ENCODE data around the gene THBS2. TPM values are rescaled to one million over a fixed set of nuclear protein-coding genes. Genes with fewer than 3 reads are reported as not detected.

THBS2 gene
- total RNA-seq, 2 donors from 2014 or later, result 673 to 817 TPM

DNA sequence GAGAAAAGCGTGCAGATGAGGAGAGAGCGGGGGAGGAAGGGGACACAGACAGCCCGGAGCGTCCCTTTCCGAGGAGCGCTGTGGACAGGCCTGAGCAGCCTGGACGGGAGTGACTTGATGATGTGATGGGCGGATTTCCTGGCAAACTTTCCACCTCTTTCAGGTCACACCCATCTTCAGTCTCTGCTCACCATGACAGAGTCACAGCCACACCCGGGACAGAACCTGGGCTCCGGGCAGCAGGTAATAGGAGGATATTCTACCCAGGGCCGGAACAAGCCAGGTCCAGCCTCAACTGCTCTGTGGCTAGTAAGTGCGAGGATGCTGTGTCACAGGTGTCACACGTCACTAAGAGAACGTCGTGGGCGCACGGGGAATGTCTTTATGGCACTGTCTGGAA, 84.3 kb downstream of the THBS2 start:
- Histone ChIP-seq H3K4me3 (no peak overlapping the region), H3K36me3 (no peaks in the 10 kb centered on the region), H3K27me3 (replicated peaks; ENCODE audit: insufficient read depth) (no peaks in the 10 kb centered on the region), H3K27ac (peak overlapping the region; percentile 93 to 96), H3K9me3 (no peaks in the 10 kb centered on the region), H3K4me1 (ENCODE audit: control insufficient read depth in 1 of 2, low read depth in 2 of 2) (peaks cover 41 to 94% of the 10 kb centered on the region in 2 donors)
- DNase-seq (ENCODE audit: low spot score) (no peak), ATAC-seq (ENCODE audit: insufficient number of reproducible peaks, low FRiP score, low read depth) (no peak)
- TF ChIP-seq, protein P1, sequence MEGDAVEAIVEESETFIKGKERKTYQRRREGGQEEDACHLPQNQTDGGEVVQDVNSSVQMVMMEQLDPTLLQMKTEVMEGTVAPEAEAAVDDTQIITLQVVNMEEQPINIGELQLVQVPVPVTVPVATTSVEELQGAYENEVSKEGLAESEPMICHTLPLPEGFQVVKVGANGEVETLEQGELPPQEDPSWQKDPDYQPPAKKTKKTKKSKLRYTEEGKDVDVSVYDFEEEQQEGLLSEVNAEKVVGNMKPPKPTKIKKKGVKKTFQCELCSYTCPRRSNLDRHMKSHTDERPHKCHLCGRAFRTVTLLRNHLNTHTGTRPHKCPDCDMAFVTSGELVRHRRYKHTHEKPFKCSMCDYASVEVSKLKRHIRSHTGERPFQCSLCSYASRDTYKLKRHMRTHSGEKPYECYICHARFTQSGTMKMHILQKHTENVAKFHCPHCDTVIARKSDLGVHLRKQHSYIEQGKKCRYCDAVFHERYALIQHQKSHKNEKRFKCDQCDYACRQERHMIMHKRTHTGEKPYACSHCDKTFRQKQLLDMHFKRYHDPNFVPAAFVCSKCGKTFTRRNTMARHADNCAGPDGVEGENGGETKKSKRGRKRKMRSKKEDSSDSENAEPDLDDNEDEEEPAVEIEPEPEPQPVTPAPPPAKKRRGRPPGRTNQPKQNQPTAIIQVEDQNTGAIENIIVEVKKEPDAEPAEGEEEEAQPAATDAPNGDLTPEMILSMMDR (IDR thresholded peaks at IDR 0.05), result no peak

DNA sequence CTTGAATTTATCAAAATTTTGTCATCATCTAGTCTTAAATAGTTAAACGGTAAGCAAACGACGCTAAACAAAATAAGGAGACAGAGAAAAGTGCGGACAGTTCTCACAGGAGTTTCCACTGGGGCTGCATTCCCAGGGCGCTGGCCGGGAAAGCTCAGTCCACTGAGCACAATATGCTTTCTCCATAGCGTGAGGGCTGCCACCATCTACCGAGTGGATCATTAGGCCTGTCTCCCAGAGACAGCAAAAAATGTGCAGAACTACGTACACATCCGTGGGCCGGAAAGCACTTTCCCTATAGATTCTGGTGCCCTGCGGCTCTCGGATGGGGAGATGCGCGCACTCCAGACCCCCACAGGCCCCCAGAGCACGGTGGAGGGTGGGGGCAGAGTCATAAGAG, 84.9 kb downstream of the THBS2 start:
- H3K4me3 ChIP-seq, result peak overlapping the region; percentile 48
- peak overlapping the region; percentile 93 to 96 for H3K27ac ChIP-seq
- TF ChIP-seq, protein P1 (IDR thresholded peaks at IDR 0.05), result no peak
- ATAC-seq (ENCODE audit: insufficient number of reproducible peaks, low FRiP score, low read depth), result no peak
- peaks cover 37 to 96% of the 10 kb centered on the region in 2 donors for H3K4me1 ChIP-seq (ENCODE audit: control insufficient read depth in 1 of 2, low read depth in 2 of 2)
- no peaks in the 10 kb centered on the region for H3K27me3 ChIP-seq (replicated peaks; ENCODE audit: insufficient read depth)
- DNase-seq (ENCODE audit: low spot score), result no peak
- no peaks in the 10 kb centered on the region for H3K9me3 ChIP-seq
- no peaks in the 10 kb centered on the region for H3K36me3 ChIP-seq

DNA sequence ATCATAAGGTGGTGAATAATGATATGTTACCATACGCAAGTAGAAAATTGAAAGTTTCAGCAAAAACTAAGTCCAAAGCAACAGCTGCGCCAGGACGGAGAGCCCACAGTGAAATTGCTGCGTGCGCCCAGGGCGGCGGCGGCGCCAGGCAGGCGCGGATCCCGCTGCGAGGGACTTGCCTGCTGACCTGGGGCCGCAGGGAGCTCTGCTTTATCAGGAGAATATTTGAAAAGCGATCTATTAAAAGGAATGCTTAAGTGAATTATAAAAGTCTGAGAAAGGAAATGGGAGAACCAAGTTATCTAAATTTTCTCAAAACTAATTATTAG, 85.4 kb downstream of the THBS2 start:
- ATAC-seq (ENCODE audit: insufficient number of reproducible peaks, low FRiP score, low read depth), result peak; percentile 14
- H3K27ac ChIP-seq, result peak overlapping the region; percentile 93 to 96
- TF ChIP-seq, protein P1 (IDR thresholded peaks at IDR 0.05), result no peak
- peak overlapping the region; percentile 48 for H3K4me3 ChIP-seq
- DNase-seq (ENCODE audit: low spot score), result no peak
- H3K9me3 ChIP-seq, result no peaks in the 10 kb centered on the region
- peaks cover 36 to 96% of the 10 kb centered on the region in 2 donors for H3K4me1 ChIP-seq (ENCODE audit: control insufficient read depth in 1 of 2, low read depth in 2 of 2)
- no peaks in the 10 kb centered on the region for H3K27me3 ChIP-seq (replicated peaks; ENCODE audit: insufficient read depth)
- H3K36me3 ChIP-seq, result no peaks in the 10 kb centered on the region

DNA sequence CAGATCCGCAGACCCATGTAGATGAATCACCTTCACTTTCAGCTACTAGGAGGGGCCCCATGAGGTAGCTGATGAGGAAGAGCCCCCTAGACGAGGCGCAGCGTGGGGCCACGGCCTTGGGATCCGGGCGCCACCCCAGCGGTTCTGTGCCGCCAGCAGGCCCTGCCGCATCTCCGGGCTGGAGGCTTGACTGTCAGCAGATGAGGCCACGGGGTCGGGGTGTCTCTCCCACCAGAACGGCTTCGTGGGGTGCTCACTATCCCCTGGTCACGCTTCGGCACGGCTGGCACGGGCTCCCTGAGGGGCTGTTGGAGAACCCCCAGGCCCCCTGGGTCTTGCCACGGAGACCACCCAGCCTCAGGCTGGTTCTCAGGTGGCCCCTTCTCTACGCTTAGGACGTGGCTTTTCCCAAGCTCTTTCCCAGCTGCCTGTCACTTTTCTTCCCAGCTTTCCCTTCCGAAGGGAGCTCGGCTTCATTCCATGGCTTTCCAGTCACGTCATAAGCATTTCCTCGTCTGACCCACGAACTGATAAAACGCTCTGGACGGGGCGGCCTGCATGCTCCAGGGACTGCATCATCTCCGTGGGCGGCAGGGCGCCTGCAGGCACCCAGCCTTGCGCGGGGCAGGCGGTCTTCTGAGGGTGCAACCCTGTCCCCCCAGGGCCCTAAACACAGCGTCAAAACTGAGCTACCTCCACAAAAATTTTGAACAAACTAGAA, 85.9 kb downstream of the THBS2 start:
- TF ChIP-seq, protein P1 (IDR thresholded peaks at IDR 0.05), result no peak
- DNase-seq (ENCODE audit: low spot score) (peak; percentile 81), ATAC-seq (ENCODE audit: insufficient number of reproducible peaks, low FRiP score, low read depth) (peak; percentile 69)
- H3K27me3 ChIP-seq (replicated peaks; ENCODE audit: insufficient read depth), result no peaks in the 10 kb centered on the region
- H3K4me3 ChIP-seq, result peak overlapping the region; percentile 48
- H3K27ac ChIP-seq, result peak overlapping the region; percentile 93 to 96
- H3K9me3 ChIP-seq, result no peaks in the 10 kb centered on the region
- H3K4me1 ChIP-seq (ENCODE audit: control insufficient read depth in 1 of 2, low read depth in 2 of 2), result peaks cover 34 to 96% of the 10 kb centered on the region in 2 donors
- no peaks in the 10 kb centered on the region for H3K36me3 ChIP-seq

DNA sequence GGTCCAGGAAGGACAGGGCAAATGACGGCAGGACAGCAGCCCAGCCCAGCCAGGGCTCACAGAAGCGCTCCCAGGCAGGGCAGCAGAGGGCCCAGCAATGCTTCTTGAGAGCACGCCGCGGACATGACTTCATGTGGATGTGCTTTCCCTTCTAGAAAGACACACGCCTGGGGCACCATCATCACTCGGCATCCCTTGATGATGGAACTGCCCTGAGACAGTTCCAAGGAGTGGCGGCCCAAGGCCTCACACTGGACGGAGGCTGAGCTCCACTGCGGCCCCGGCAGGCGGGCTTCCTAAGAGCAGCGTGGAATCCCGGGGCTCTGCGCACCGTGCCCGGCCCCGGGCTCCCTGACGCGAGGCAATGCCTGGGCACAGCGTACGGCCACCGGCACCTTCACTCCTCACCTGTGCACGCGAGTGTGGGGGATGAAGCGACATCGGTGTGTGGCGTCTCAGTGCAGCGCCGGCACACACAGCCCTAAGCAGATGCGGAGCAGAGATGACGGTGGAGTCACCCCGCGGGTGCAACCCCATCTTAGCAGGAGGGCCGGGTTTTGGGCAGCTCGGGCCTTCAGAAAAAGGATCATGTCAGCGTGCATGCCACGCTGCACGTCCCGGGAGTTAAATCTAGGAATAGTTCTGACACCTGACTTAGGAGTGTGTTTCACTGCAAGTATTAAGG, 86.6 kb downstream of the THBS2 start:
- Histone ChIP-seq H3K36me3 (no peaks in the 10 kb centered on the region), H3K4me3 (no peak overlapping the region), H3K9me3 (no peaks in the 10 kb centered on the region), H3K27ac (peak overlapping the region; percentile 93 to 96), H3K4me1 (ENCODE audit: control insufficient read depth in 1 of 2, low read depth in 2 of 2) (peaks cover 34 to 96% of the 10 kb centered on the region in 2 donors), H3K27me3 (replicated peaks; ENCODE audit: insufficient read depth) (no peaks in the 10 kb centered on the region)
- TF ChIP-seq, protein P1 (IDR thresholded peaks at IDR 0.05), result no peak
- DNase-seq (ENCODE audit: low spot score) (no peak), ATAC-seq (ENCODE audit: insufficient number of reproducible peaks, low FRiP score, low read depth) (no peak)

All from thoracic aorta (tissue), 2 donors.